Lower leg skin (tissue), 3 donors: ENCODE data around the gene SUN1.

ENCODE experiments used
- CTCF ChIP-seq, 3 donors: fragments of 450-650 bp; IDR thresholded peaks; one replicate each; pipeline ENCODE4 v1.5.1; 2016; ENCODE audit warnings: antibody characterized with exemption in 3 of 3, mild to moderate bottlenecking in 3 of 3, moderate library complexity in 2 of 3
- POLR2A ChIP-seq, 2 donors: fragments of 450-650 bp; IDR thresholded peaks; one replicate each; pipeline ENCODE4 v1.6.1; 2016 to 2017; ENCODE audit warnings: antibody characterized with exemption in 2 of 2, mild to moderate bottlenecking in 1 of 2, moderate library complexity in 1 of 2

GRCh38 chr7:800692-801091 lies 31.6 kb upstream of the SUN1 start:
- TF ChIP-seq CTCF (IDR thresholded peaks at IDR 0.05): no peak
- TF ChIP-seq POLR2A (IDR thresholded peaks at IDR 0.05): no peak
